Right cardiac atrium (tissue), 5 donors: ENCODE measurements around the gene RND2. TPM values are rescaled to one million over a fixed set of nuclear protein-coding genes. Genes with fewer than 3 reads are reported as not detected.
A peak's percentile ranks its signal among the peaks of the same experiment; 100 is the strongest.
"Not testable (repeated sequence)": the region's sequence is repeated elsewhere in the genome, so short reads cannot be mapped to it uniquely, and the experiment has no call there.

ENCODE experiments used
- ATAC-seq, 2 donors: fragments of 200-7000 bp; cut with Tn5 transposase; one replicate each; pipeline versions ENCODE4 v1.8.0 to v1.9.1; 2020; ENCODE audit warnings: moderate library complexity in 2 of 2, mild to moderate bottlenecking in 1 of 2
- DNase-seq, 3 donors: peaks; one replicate each; pipeline ENCODE4 v3.0.0-alpha.2; 2020
- H3K27ac ChIP-seq: one replicate; pipeline ENCODE4 v1.5.1; 2013; ENCODE audit warnings: mild to moderate bottlenecking, low read length, control low read depth, moderate library complexity
- H3K27me3 ChIP-seq: one replicate; pipeline ENCODE4 v1.6.1; 2013; ENCODE audit not compliant: control insufficient read depth, insufficient read depth
- H3K4me1 ChIP-seq: one replicate; pipeline ENCODE4 v1.6.1; 2013; ENCODE audit warnings: low read length; ENCODE audit not compliant: control insufficient read depth, insufficient read depth
- H3K4me3 ChIP-seq: one replicate; pipeline ENCODE4 v1.5.1; 2013; ENCODE audit warnings: low read length, control low read depth
- H3K9me3 ChIP-seq: one replicate; pipeline ENCODE4 v1.6.1; 2013; ENCODE audit warnings: low read length; ENCODE audit not compliant: control insufficient read depth
- WGBS: extraction: QIAGEN DNeasy Blood & Tissue Kit; methylation state at CpG from one replicate; pipeline ENCODE4 v1.1.7; 2013; 5-methylcytosine and 5-hydroxymethylcytosine counted together
- intact Hi-C, 4 donors: fragments of 100-400 bp; cut with DNase I; formaldehyde crosslinking; loops; one replicate each; pipeline versions ENCODE4 v1.11.0 to v1.14.0; 2022 to 2023
- polyA plus RNA-seq: library from polyadenylated mRNA; stranded (reverse); fragments of 200-250 nt; gene quantifications from one replicate; pipeline ENCODE4 v1.2.3, GENCODE V29; 2013
- total RNA-seq, 4 donors: library from RNA; stranded (reverse); fragmentation: NEBNext Ultra II Directional; extraction: Animal tissue kit (Norgen Biotek cat#: 25700); gene quantifications; one replicate each; pipeline ENCODE4 v1.2.1, GENCODE V29; 2021
- donor health status: healthy with polysubstance abuse.
- donor health status: DM: no; HTN: yes; CAD: no.
- donor health status: DM: no; HTN: no; CAD: no.
- donor health status: DM: no; HTN: yes; CAD: no; lungs with severe emphysema.
- donor health status: DM: yes; HTN: yes; CAD: no.

Gene RND2
- total and polyA plus RNA-seq, 5 donors, result 2.9 to 5.3 (median 3.7) TPM

- whole genome bisulfite sequencing, result 96% methylated on average over 7 of the region's 7 CpGs
- ATAC-seq, H3K27ac ChIP-seq, H3K4me3 ChIP-seq, DNase-seq, H3K9me3 ChIP-seq, H3K4me1 ChIP-seq, intact Hi-C loops, H3K27me3 ChIP-seq: not testable (repeated sequence)
These were observed 28.0 kb downstream of the RND2 start for GRCh38 chr17:43053008-43053407.

DNA sequence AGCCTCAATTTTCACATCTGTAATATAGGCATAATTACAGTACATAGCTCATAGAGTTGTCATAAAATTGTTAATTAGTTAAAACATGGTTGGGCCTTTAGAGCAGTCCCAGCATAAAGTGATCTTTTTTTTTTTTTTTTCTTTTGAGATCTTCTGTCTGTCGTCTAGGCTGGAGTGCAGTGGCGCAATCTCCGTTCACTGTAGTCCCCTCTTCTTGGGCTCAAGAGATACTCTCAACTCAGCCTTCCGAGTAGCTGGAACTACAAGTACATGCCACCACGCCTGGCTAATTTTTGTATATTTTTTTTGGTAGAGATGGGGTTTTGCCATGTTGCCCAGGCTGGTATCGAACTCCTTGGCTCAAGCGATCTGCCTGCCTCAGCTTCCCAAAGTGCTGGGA lies 31.0 kb downstream of the RND2 start:
- no peaks in the 10 kb centered on the region for H3K27me3 ChIP-seq
- no peak overlapping the region for H3K27ac ChIP-seq
- no peak overlapping the region for H3K4me3 ChIP-seq
- H3K9me3 ChIP-seq, result no peaks in the 10 kb centered on the region
- DNase-seq (no peak), ATAC-seq (no peak)
- intact Hi-C loops, result no loop called here
- H3K4me1 ChIP-seq, result no peaks in the 10 kb centered on the region
- 95% methylated on average over 7 of the region's 7 CpGs for WGBS

GRCh38 chr17:43062984-43063638 lies 38.1 kb downstream of the RND2 start:
- no peak for DNase-seq

DNA sequence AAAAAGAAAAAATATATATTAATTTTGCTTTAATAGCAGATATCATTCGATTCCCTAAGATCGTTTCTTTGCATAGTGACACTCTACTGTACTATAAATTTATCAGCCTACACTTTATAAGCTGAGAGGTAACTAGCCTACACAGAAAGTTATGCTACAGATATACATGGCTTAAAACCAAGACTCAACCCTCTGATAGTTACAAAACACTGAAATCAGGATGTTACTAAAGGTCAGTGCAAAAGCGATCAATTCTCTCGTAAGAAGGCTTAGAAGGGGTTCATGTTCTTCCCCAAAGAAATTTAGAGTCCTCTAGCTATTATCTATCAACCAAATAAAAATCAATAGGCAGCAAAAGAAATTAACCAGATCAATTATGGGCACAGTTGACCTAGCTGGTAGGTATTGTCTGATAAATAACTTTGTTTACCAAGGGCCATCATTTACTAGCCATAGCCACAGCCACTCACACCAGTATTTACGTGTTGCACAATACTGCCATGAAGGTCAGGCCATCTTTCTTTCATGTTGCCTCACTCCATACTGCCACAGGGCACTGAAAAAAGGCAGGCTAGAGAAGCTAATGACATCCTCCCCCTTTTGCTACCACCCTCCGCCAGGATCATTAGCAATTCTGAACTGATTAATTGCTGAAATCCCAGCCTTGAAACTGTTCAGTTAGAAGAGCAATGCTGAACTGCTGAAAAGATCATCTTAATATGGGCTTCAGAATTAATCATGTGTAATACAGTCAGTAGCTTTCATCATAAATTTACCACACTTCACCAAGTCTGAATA lies 43.7 kb downstream of the RND2 start:
- no peak overlapping the region for H3K4me3 ChIP-seq
- ATAC-seq (peak; percentile 62 to 72), DNase-seq (no peak)
- no peaks in the 10 kb centered on the region for H3K27me3 ChIP-seq
- H3K9me3 ChIP-seq, result no peaks in the 10 kb centered on the region
- peak overlapping the region; percentile 82 for H3K27ac ChIP-seq
- WGBS, result 93% methylated on average over 6 of the region's 6 CpGs
- H3K4me1 ChIP-seq, result no peaks in the 10 kb centered on the region
- intact Hi-C loops, result no loop called here

More at GRCh38 chr17:43062984-43063638, 38.1 kb downstream of the RND2 start:
- no peaks in the 10 kb centered on the region for H3K4me1 ChIP-seq
- H3K4me3 ChIP-seq, result no peak overlapping the region
- H3K9me3 ChIP-seq, result no peaks in the 10 kb centered on the region
- 92% methylated on average over 10 of the region's 10 CpGs for WGBS
- no peaks in the 10 kb centered on the region for H3K27me3 ChIP-seq
- ATAC-seq, result no peak
- H3K27ac ChIP-seq, result no peak overlapping the region
- intact Hi-C loops, result no loop called here

GRCh38 chr17:43069368-43069898 lies 44.4 kb downstream of the RND2 start:
- Histone ChIP-seq H3K27ac (peak overlapping the region; percentile 36), H3K4me3 (no peak overlapping the region), H3K27me3 (no peaks in the 10 kb centered on the region), H3K4me1 (no peaks in the 10 kb centered on the region), H3K9me3 (no peaks in the 10 kb centered on the region)
- intact Hi-C loops, result no loop called here
- ATAC-seq (peak; percentile 55 to 80), DNase-seq (no peak)
- 61% methylated on average over 3 of the region's 3 CpGs for WGBS

GRCh38 chr17:43070257-43070656 lies 45.2 kb downstream of the RND2 start:
- peak in 1 of 2 donors; percentile 36 for ATAC-seq
- Histone ChIP-seq H3K9me3 (no peaks in the 10 kb centered on the region), H3K4me3 (no peak overlapping the region), H3K27me3 (no peaks in the 10 kb centered on the region), H3K4me1 (no peaks in the 10 kb centered on the region), H3K27ac (no peak overlapping the region)
- 42% methylated on average over 1 of the region's 1 CpG for WGBS
- intact Hi-C loops, result no loop called here
- no peak for DNase-seq

GRCh38 chr17:43070872-43071271 lies 45.8 kb downstream of the RND2 start:
- ATAC-seq, result no peak
- intact Hi-C loops, result no loop called here
- WGBS, result 71% methylated on average over 1 of the region's 1 CpG
- DNase-seq, result no peak
- H3K9me3 ChIP-seq, result no peaks in the 10 kb centered on the region
- no peak overlapping the region for H3K27ac ChIP-seq
- no peak overlapping the region for H3K4me3 ChIP-seq
- H3K4me1 ChIP-seq, result no peaks in the 10 kb centered on the region
- no peaks in the 10 kb centered on the region for H3K27me3 ChIP-seq

DNA sequence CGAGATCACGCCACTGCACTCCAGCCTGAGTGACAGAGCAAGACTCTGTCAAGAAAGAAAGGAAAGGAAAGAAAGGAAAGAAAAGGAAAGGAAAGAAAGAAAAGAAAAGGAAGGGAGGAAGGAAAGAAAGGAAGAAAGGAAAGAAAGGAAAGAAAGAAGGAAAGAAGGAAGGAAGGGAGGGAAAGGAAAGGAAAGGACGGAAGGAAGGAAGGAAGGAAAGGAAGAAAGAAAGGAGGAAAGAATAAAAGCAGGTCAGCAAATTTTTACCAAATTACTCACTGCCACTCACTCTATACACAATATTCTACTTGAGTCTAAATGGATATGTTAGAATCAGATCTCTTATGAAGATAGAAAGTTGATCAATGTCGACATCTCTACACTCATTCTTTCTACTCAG lies 49.8 kb downstream of the RND2 start:
- Histone ChIP-seq H3K27me3 (no peaks in the 10 kb centered on the region), H3K27ac (no peak overlapping the region), H3K4me3 (no peak overlapping the region), H3K9me3 (no peaks in the 10 kb centered on the region), H3K4me1 (no peaks in the 10 kb centered on the region)
- intact Hi-C loops, result no loop called here
- 92% methylated on average over 4 of the region's 4 CpGs for WGBS
- ATAC-seq (no peak), DNase-seq (no peak)

DNA sequence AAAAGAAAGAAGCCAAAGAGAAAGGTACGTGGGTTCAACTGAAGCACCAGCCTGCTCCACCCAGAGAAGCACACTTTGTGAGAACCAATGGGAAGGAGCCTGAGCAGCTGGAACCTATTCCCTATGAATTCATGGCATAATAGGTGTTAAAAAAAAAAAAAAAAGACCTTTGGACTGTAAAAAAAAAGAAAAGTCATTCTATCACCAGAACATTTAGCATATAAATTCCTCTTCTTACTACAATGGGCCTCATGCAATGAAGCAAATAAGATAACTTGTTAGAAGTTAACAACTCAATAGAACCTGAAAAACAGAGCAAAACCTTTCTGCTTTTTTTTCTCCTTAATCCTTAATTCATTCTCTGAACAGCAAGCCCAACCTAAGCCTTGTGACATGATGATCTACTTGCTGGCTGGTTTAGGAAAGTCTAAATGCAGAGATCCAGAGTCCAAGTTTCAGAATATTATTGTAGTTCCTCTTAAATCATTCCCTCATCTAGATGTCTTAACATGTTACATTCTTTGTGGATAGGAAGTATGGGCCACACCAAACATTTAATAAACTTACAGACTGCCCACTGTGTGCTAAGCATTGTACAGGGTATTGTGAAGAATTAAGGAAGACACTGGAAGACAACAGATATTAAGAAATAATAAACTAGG lies 54.7 kb downstream of the RND2 start:
- no peak overlapping the region for H3K27ac ChIP-seq
- 89% methylated on average over 1 of the region's 1 CpG for WGBS
- no peaks in the 10 kb centered on the region for H3K9me3 ChIP-seq
- H3K4me3 ChIP-seq, result no peak overlapping the region
- no peaks in the 10 kb centered on the region for H3K4me1 ChIP-seq
- DNase-seq (no peak), ATAC-seq (no peak)
- H3K27me3 ChIP-seq, result no peaks in the 10 kb centered on the region
- intact Hi-C loops, result no loop called here
